HG03025 (cell line): ENCODE results near the gene ASH1L.

Experiments used
- ATAC-seq: cut with Tn5 transposase; IDR thresholded peaks from one replicate; pipeline ENCODE4 v1.9.1; 2021; ENCODE audit warnings: mild to moderate bottlenecking, moderate library complexity; ENCODE audit not compliant: unreplicated experiment, low FRiP score

Gene ASH1L

DNA sequence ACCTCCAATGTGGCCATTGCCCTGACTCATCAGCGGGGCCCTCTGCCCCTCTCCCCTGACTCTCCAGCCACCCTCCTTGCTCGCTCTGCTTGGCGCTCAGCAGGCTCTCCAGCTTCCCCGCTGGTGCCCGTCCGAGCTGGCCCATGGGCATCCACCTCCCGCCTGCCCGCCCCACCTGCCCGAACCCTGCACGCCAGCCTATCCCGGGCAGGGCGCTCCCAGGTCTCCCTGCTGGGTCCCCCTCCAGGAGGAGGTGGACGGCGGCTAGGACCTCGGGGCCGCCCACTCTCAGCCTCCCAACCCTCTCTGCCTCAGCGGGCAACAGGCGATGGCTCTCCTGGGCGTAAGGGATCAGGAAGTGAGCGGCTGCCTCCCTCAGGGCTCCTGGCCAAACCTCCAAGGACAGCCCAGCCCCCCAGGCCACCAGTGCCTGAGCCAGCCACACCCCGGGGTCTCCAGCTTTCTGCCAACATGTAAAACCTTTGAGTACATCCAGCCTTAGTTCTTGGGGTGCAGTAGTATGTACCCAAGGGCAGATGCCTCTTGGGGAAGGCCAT, 274.5 kb downstream of the ASH1L start:
- ATAC-seq, result no peak

DNA sequence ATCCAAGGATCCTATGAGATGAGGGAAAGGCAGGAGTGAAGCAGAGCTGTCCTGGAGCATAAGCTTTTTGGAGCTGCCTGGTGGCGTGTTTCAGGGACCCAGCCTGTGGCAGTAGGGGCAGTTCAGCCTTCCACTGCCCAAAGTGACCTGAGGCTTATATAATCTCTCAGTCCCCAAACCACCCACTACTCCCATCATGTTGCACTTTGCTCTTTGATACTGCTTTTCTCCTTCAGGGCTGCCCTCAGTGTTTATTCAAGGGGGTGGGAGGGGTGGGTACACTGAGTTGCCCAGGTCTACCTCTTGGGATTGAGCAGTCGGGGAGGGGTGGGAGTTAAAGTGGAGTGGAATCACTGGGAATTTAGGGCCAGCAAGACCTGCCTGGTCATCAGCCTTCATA, 276.1 kb downstream of the ASH1L start:
- ATAC-seq, result no peak

DNA sequence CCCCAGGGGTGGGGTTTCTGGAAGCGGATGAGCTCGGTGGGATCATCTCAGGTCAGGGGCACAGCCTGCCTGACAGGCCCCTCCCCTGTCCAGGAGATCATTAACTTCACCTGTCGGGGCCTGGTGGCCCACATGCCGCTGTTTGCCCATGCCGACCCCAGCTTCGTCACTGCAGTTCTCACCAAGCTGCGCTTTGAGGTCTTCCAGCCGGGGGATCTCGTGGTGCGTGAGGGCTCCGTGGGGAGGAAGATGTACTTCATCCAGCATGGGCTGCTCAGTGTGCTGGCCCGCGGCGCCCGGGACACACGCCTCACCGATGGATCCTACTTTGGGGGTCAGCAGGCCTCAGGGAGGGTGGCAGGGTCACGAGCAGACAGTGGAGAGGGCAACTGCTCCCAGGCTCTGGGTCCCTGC, 277.0 kb downstream of the ASH1L start:
- no peak for ATAC-seq
